UCSD-AML1 (cell line): ENCODE results near the gene THOC2.
"Not testable (repeated sequence)": the region's sequence is repeated elsewhere in the genome, so short reads cannot be mapped to it uniquely, and the experiment has no call there.

Experiments used
- DNase-seq: peaks from one replicate; lab custom pipeline; 2025; ENCODE audit not compliant: unreplicated experiment; lab: John Stamatoyannopoulos, UW

The THOC2 gene

GRCh38 chrX:123590842-123591486 lies 141.9 kb downstream of the THOC2 start:
- no peak for DNase-seq

GRCh38 chrX:123588723-123589122 lies 144.1 kb downstream of the THOC2 start:
- DNase-seq: no peak

- DNase-seq: no peak
Observed at GRCh38 chrX:123581586-123581985, 151.3 kb downstream of the THOC2 start.

GRCh38 chrX:123580792-123581191 lies 152.1 kb downstream of the THOC2 start:
- no peak for DNase-seq

- DNase-seq: not testable (repeated sequence)
Observed at GRCh38 chrX:123574027-123574426, 158.8 kb downstream of the THOC2 start.

GRCh38 chrX:123570011-123570590 lies 162.8 kb downstream of the THOC2 start:
- DNase-seq: no peak

GRCh38 chrX:123563167-123563566 lies 169.7 kb downstream of the THOC2 start:
- no peak for DNase-seq

GRCh38 chrX:123562342-123563146 lies 170.3 kb downstream of the THOC2 start:
- DNase-seq: no peak

GRCh38 chrX:123561439-123562215 lies 171.2 kb downstream of the THOC2 start:
- no peak for DNase-seq

- DNase-seq: no peak
Observed at GRCh38 chrX:123550829-123551228, 182.0 kb downstream of the THOC2 start.
